ENCODE measurements around the gene HMBS. TPM values are rescaled to one million over a fixed set of nuclear protein-coding genes. Genes with fewer than 3 reads are reported as not detected.
"Not testable (repeated sequence)": the region's sequence is repeated elsewhere in the genome, so short reads cannot be mapped to it uniquely, and the experiment has no call there.

Gene HMBS
- polyA plus RNA-seq, 3 donors from 2014 or later = 7.6 to 19.0 (median 11.9) TPM

DNA sequence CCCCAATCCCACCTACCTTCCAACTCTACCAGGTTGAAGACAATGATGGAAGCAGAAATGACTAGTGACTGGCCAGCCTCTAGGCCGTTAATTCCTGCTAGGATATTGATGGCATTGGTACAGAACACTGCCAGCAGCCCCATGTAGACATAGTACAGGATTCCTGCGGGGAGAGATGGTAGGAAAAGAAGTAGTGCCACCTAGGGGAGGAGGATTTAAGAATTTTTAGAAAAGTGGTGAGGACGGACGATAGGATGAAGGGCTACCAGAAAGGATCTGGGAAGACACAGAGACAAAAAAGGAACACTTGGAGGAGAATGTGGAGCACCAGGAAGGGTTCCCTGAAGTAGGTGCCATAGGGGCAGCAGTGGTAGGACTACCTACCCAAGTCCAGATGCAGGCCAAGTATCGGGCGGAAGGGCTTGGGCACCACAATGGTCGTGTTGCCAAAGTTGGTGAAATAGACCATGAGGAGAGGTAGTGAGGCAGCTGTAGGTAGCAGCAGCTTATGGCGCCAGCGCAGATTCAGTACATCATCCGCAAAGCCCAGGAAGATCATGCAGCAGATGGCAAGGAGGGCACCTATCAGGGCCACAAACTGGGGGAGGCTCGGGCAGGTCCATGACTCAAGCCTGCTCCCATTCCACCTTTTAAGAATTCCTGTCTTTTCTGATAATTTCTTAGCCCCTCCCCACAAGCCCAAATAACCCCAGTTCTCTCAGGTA is 15.7 kb downstream of the HMBS start:
- Mint-ChIP-seq H3K27ac (peak overlapping the region; percentile 67 to 99 (median 82)), H3K9me3 (peaks cover 0 to under 1% (median 0%) of the 10 kb centered on the region in 6 donors), H3K36me3 (peaks cover 11 to 24% (median 12%) of the 10 kb centered on the region in 3 donors), H3K4me3 (peak overlapping the region; percentile 93 to 96 (median 94)), H3K4me1 (peaks cover 47 to 52% of the 10 kb centered on the region in 2 donors), H3K27me3 (ENCODE audit: low read depth in 3 of 3) (peaks cover 4 to 7% (median 6%) of the 10 kb centered on the region in 3 donors)
- no peak for DNase-seq

DNA sequence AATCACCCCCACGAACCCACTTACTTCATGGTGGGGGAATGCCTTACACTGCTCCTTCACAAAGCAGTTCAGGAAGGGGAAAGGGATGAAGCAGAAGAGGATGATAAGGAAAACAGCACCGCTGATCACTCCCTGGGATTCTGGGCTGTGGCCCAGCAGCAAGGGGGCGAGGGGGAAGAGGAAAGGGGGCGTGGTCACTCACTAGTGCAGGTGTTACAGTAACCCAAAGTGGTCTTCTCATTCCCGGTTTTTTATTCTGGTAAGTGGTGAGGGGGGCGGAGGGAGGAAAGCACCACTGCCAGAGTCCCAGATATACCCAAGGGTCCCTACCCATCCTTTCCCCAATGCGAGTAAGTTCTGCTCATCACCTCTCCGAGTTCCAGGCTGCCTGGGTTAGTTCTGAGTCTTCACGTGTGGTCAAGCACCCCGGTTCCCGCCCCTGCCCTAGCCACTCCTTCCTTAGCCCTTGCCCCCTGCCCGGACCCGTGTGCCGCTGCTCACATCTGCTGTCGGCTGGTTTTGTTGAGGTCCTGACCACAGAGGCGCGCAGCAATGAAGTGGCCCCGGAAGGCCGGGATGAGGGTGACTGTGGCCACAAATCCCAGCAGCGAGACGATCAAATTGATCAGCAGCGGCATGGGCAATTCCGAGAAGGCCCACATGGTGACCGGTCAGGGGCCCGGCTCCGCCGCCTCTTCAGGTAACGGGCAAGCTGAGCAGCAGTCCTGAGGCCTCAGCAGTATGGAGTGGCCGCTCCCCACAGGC is 16.5 kb downstream of the HMBS start:
- peak overlapping the region; percentile 93 to 96 (median 94) for H3K4me3 Mint-ChIP-seq
- DNase-seq = peak in 1 of 3 donors; percentile 22
- peaks cover 11 to 22% (median 12%) of the 10 kb centered on the region in 3 donors for H3K36me3 Mint-ChIP-seq
- peaks cover 43 to 44% of the 10 kb centered on the region in 2 donors for H3K4me1 Mint-ChIP-seq
- peaks cover 0 to 4% (median 2%) of the 10 kb centered on the region in 3 donors for H3K27me3 Mint-ChIP-seq (ENCODE audit: low read depth in 3 of 3)
- peak overlapping the region; percentile 96 to 99 (median 98) for H3K27ac Mint-ChIP-seq
- H3K9me3 Mint-ChIP-seq = no peaks in the 10 kb centered on the region

GRCh38 chr11:119101759-119102423 is 17.2 kb downstream of the HMBS start, which contains the start of gene DPAGT1:
TSS of gene DPAGT1 (minus strand) at chr11:119101853. CDS start at chr11:119101655, 198 bp downstream.
- Mint-ChIP-seq H3K36me3 (peaks cover 8 to 16% (median 11%) of the 10 kb centered on the region in 3 donors), H3K27me3 (ENCODE audit: low read depth in 3 of 3) (peaks cover 0 to 2% (median 0%) of the 10 kb centered on the region in 3 donors), H3K4me1 (peaks cover 50% of the 10 kb centered on the region in 2 donors), H3K9me3 (no peaks in the 10 kb centered on the region), H3K4me3 (peak within 1 kb of the TSS; percentile 93 to 96 (median 94)), H3K27ac (peak within 1 kb of the TSS; percentile 96 to 99 (median 98))
- peak; percentile 83 to 86 (median 86) for DNase-seq

- not testable (repeated sequence) for DNase-seq; H3K27me3 Mint-ChIP-seq (ENCODE audit: low read depth in 3 of 3); H3K9me3 Mint-ChIP-seq; H3K36me3 Mint-ChIP-seq
- H3K4me3 Mint-ChIP-seq = peak overlapping the region; percentile 54 to 96 (median 93)
- H3K4me1 Mint-ChIP-seq = peaks cover 54 to 56% of the 10 kb centered on the region in 2 donors
- peak overlapping the region in 5 of 6 donors; percentile 30 to 98 (median 40) for H3K27ac Mint-ChIP-seq
Measured at GRCh38 chr11:119103161-119103664, 18.5 kb downstream of the HMBS start.

DNA sequence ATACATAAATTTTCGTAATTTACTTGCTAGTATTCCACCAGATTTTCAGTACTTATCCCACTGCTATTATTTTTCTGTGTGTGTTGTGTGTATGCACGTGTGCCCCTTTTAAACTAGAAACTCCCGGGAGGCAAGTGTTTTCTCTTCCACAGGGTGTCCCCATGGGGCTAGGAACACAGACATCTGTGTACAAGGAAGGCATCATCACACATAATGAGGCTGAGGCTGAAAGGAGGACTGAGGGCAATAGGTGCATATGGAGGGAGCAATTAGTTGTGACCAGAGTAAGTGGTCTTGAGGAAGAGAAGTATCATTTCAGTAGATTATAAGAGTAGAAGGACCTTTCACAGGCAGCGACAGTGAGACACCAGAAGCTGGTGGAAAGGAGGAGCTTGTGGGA is 19.1 kb downstream of the HMBS start:
- peak overlapping the region; percentile 64 to 93 (median 71) for H3K4me3 Mint-ChIP-seq
- peaks cover 58 to 59% of the 10 kb centered on the region in 2 donors for H3K4me1 Mint-ChIP-seq
- no peaks in the 10 kb centered on the region for H3K9me3 Mint-ChIP-seq
- peaks cover 0 to 2% (median 2%) of the 10 kb centered on the region in 3 donors for H3K27me3 Mint-ChIP-seq (ENCODE audit: low read depth in 3 of 3)
- H3K27ac Mint-ChIP-seq = peak overlapping the region in 3 of 6 donors; percentile 78 to 88 (median 87)
- DNase-seq = no peak
- H3K36me3 Mint-ChIP-seq = peaks cover under 1 to 2% (median 1%) of the 10 kb centered on the region in 3 donors

GRCh38 chr11:119106564-119107537 is 22.2 kb downstream of the HMBS start, which contains the start of gene C2CD2L:
TSS of gene C2CD2L (plus strand) at chr11:119107344. CDS start at chr11:119107742, 398 bp downstream.
- Mint-ChIP-seq H3K36me3 (peaks cover 3 to 6% (median 5%) of the 10 kb centered on the region in 3 donors), H3K4me3 (peak within 1 kb of the TSS; percentile 88 to 95 (median 90)), H3K4me1 (peaks cover 44 to 53% of the 10 kb centered on the region in 2 donors), H3K9me3 (no peaks in the 10 kb centered on the region), H3K27ac (peak within 1 kb of the TSS; percentile 80 to 95 (median 91)), H3K27me3 (ENCODE audit: low read depth in 3 of 3) (peaks cover 0 to 2% (median 2%) of the 10 kb centered on the region in 3 donors)
- DNase-seq = peak; percentile 81 to 84 (median 84)

- Mint-ChIP-seq H3K9me3 (no peaks in the 10 kb centered on the region), H3K4me3 (peak overlapping the region; percentile 88 to 95 (median 90)), H3K27ac (peak overlapping the region; percentile 77 to 90 (median 82)), H3K27me3 (ENCODE audit: low read depth in 3 of 3) (peaks cover 0 to 4% (median 2%) of the 10 kb centered on the region in 3 donors), H3K4me1 (peaks cover 37 to 45% of the 10 kb centered on the region in 2 donors), H3K36me3 (peaks cover 5 to 7% (median 6%) of the 10 kb centered on the region in 3 donors)
- DNase-seq = no peak
Measured at GRCh38 chr11:119107538-119108145, 23.0 kb downstream of the HMBS start.

- H3K4me3 Mint-ChIP-seq = peak overlapping the region; percentile 87 to 95 (median 90)
- peak in 1 of 3 donors; percentile 26 for DNase-seq
- H3K27ac Mint-ChIP-seq = peak overlapping the region; percentile 77 to 90 (median 82)
- peaks cover 0 to 4% (median 2%) of the 10 kb centered on the region in 3 donors for H3K27me3 Mint-ChIP-seq (ENCODE audit: low read depth in 3 of 3)
- H3K9me3 Mint-ChIP-seq = no peaks in the 10 kb centered on the region
- peaks cover 5 to 11% (median 7%) of the 10 kb centered on the region in 3 donors for H3K36me3 Mint-ChIP-seq
- peaks cover 34 to 45% of the 10 kb centered on the region in 2 donors for H3K4me1 Mint-ChIP-seq
Measured at GRCh38 chr11:119108146-119108856, 23.6 kb downstream of the HMBS start.

GRCh38 chr11:119108857-119109221 is 24.2 kb downstream of the HMBS start:
- Mint-ChIP-seq H3K36me3 (peaks cover 5 to 11% (median 7%) of the 10 kb centered on the region in 3 donors), H3K27me3 (ENCODE audit: low read depth in 3 of 3) (peaks cover 0 to 4% (median 2%) of the 10 kb centered on the region in 3 donors), H3K4me1 (peaks cover 32 to 42% of the 10 kb centered on the region in 2 donors), H3K9me3 (no peaks in the 10 kb centered on the region), H3K27ac (peak overlapping the region; percentile 77 to 90 (median 82)), H3K4me3 (peak overlapping the region; percentile 87 to 95 (median 90))
- no peak for DNase-seq

- no peak for DNase-seq
- Mint-ChIP-seq H3K4me1 (peaks cover 31 to 39% of the 10 kb centered on the region in 2 donors), H3K36me3 (peaks cover 5 to 15% (median 7%) of the 10 kb centered on the region in 3 donors), H3K27me3 (ENCODE audit: low read depth in 3 of 3) (peaks cover 0 to 4% (median 2%) of the 10 kb centered on the region in 3 donors), H3K4me3 (peak overlapping the region in 3 of 5 donors; percentile 87 to 93 (median 90)), H3K27ac (peak overlapping the region; percentile 12 to 82 (median 58)), H3K9me3 (no peaks in the 10 kb centered on the region)
Measured at GRCh38 chr11:119109843-119110242, 25.2 kb downstream of the HMBS start.

- Mint-ChIP-seq H3K4me1 (peaks cover 32 to 44% of the 10 kb centered on the region in 2 donors), H3K4me3 (no peak overlapping the region), H3K27ac (peak overlapping the region in 2 of 6 donors; percentile 35 to 69), H3K9me3 (no peaks in the 10 kb centered on the region), H3K27me3 (ENCODE audit: low read depth in 3 of 3) (peaks cover 0 to 4% (median 2%) of the 10 kb centered on the region in 3 donors), H3K36me3 (peaks cover 9 to 20% (median 11%) of the 10 kb centered on the region in 3 donors)
- DNase-seq = no peak
Measured at GRCh38 chr11:119110439-119110838, 25.8 kb downstream of the HMBS start.
